SU-DHL-6 (cell line): ENCODE data around the gene PGC.

Source experiments
- H2AFZ ChIP-seq: fragments of 200-600 bp; sonication (generic); 2 replicates; pipeline ENCODE4 v1.6.1; 2014; ENCODE audit warnings: low read depth, mild to moderate bottlenecking, moderate library complexity, mixed read lengths, antibody characterized with exemption, low read length; ENCODE audit not compliant: severe bottlenecking
- H3F3A ChIP-seq: fragments of 200-600 bp; shearing (Covaris generic); 2 replicates; pipeline ENCODE4 v1.6.0; 2016; ENCODE audit warnings: antibody characterized with exemption, mild to moderate bottlenecking; ENCODE audit not compliant: insufficient read depth
- H3K27ac ChIP-seq: fragments of 200-600 bp; sonication (generic); 2 replicates; pipeline ENCODE4 v1.5.1; 2016; ENCODE audit warnings: low read depth, mild to moderate bottlenecking, low read length, moderate library complexity, mixed read lengths
- H3K27me3 ChIP-seq: fragments of 200-600 bp; sonication (generic), shearing (Covaris generic); 2 replicates; pipeline ENCODE4 v1.6.0; 2014; ENCODE audit warnings: mild to moderate bottlenecking, low read length
- H3K36me3 ChIP-seq: fragments of 200-600 bp; sonication (generic); 2 replicates; pipeline ENCODE4 v1.6.1; 2014; ENCODE audit warnings: mild to moderate bottlenecking, low read length, mixed read lengths
- H3K4me2 ChIP-seq: fragments of 300-600, 200-600 bp; shearing (Covaris generic), sonication (generic); 2 replicates; pipeline ENCODE4 v1.6.0; 2014; ENCODE audit warnings: low read length, low read depth, mild to moderate bottlenecking; ENCODE audit not compliant: poor library complexity, severe bottlenecking
- H3K4me3 ChIP-seq: fragments of 200-600 bp; sonication (generic); 2 replicates; pipeline ENCODE4 v1.5.1; 2014; ENCODE audit warnings: antibody characterized with exemption, low read length, mild to moderate bottlenecking, mixed read lengths; ENCODE audit not compliant: insufficient read depth, poor library complexity, severe bottlenecking
- H3K79me2 ChIP-seq: fragments of 200-600 bp; sonication (generic); 2 replicates; pipeline ENCODE4 v1.6.1; 2014; ENCODE audit warnings: mild to moderate bottlenecking, low read length, moderate library complexity; ENCODE audit not compliant: insufficient read depth
- H3K9ac ChIP-seq: fragments of 200-600 bp; sonication (generic); 2 replicates; pipeline ENCODE4 v1.7.0; 2014; ENCODE audit warnings: mild to moderate bottlenecking, low read length
- H3K9me2 ChIP-seq: fragments of 200-600 bp; sonication (generic); replicated peaks from 2 replicates; pipeline ENCODE4 v1.6.1; 2014; ENCODE audit warnings: low read length; ENCODE audit not compliant: insufficient read depth
- H3K9me3 ChIP-seq: fragments of 200-600 bp; sonication (generic); 2 replicates; pipeline ENCODE4 v1.6.1; 2014; ENCODE audit warnings: low read length, mixed read lengths; ENCODE audit not compliant: insufficient read depth
- H4K20me1 ChIP-seq: fragments of 200-600 bp; sonication (generic); 2 replicates; pipeline ENCODE4 v1.6.1; 2014; ENCODE audit warnings: low read depth, mild to moderate bottlenecking, antibody characterized with exemption, low read length, moderate library complexity, mixed read lengths
- CTCF ChIP-seq: fragments of 200-600 bp; sonication (generic); IDR thresholded peaks from one replicate; pipeline ENCODE4 v1.5.1; 2017; ENCODE audit warnings: antibody characterized with exemption, mild to moderate bottlenecking, low read length, moderate library complexity; ENCODE audit not compliant: insufficient read depth, poor library complexity, severe bottlenecking
- EZH2phosphoT487 ChIP-seq: fragments of 200-600 bp; sonication (generic), shearing (Covaris generic); conservative IDR thresholded peaks from 2 replicates; pipeline ENCODE4 v1.6.1; 2018; ENCODE audit warnings: mild to moderate bottlenecking, antibody characterized with exemption, low read length, moderate library complexity, mixed read lengths

Gene PGC

GRCh38 chr6:41688256-41688965 lies 58.8 kb downstream of the PGC start:
- H3K4me3 ChIP-seq = no peak overlapping the region
- no peaks in the 10 kb centered on the region; the same call in 1 of the 2 replicates for H4K20me1 ChIP-seq
- no peak overlapping the region for H3K27ac ChIP-seq
- H3K9me2 ChIP-seq = no peaks in the 10 kb centered on the region
- TF ChIP-seq EZH2phosphoT487 (no peak), CTCF (no peak)
- H3K9me3 ChIP-seq = no peaks in the 10 kb centered on the region
- no peak overlapping the region for H3K4me2 ChIP-seq
- H3F3A ChIP-seq = peaks cover 15% of the 10 kb centered on the region
- no peak overlapping the region for H3K9ac ChIP-seq
- no peaks in the 10 kb centered on the region for H3K36me3 ChIP-seq
- H3K27me3 ChIP-seq = no peaks in the 10 kb centered on the region
- H2AFZ ChIP-seq = no peak overlapping the region
- peaks cover 16% of the 10 kb centered on the region; the same call in 1 of the 2 replicates for H3K79me2 ChIP-seq

DNA sequence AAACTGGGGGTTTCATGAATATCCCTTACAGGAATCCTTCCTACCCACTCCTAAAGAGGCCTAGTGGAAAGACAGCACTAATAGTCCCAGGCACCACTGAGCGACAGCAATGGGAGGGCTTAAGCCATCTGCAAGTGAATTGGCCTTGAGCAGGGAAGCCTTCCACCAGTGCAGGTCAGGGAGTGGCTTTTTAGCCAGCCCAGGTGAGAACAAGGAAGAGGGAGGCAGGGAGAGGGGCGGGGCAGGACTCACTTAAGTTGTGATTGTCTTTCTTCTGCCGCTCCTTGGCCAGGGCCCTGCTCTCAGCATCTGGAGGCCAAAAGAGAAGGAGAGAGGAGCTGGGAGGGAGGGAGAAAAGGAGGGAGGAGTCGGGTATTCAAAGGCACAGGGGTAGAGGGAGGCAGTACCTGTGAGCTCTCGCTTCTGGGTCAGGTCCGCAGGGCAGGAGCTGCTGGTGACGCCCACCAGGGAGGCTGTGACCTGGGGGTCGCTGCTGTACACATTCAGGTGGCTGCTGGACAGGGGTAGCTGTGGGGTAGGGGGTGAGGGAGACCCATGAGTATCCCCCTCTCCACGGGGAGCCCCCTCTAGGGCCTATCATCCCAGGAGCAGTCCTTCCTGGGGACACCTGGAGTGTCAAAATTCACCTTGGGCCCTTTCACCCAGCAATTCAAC lies 59.6 kb downstream of the PGC start:
- Histone ChIP-seq H3K9me3 (no peaks in the 10 kb centered on the region), H3F3A (peaks cover 15% of the 10 kb centered on the region), H3K9me2 (no peaks in the 10 kb centered on the region), H3K4me2 (no peak overlapping the region), H3K36me3 (no peaks in the 10 kb centered on the region), H3K27ac (no peak overlapping the region), H3K79me2 (peaks cover 9% of the 10 kb centered on the region; the same call in 1 of the 2 replicates), H4K20me1 (no peaks in the 10 kb centered on the region; the same call in 1 of the 2 replicates), H3K4me3 (no peak overlapping the region), H3K27me3 (no peaks in the 10 kb centered on the region), H3K9ac (no peak overlapping the region), H2AFZ (no peak overlapping the region)
- TF ChIP-seq EZH2phosphoT487 (no peak), CTCF (no peak)
